DND-41 (cell line): ENCODE results near the gene LHX3.

ENCODE experiments used
- ATAC-seq: fragments of 200-7000 bp; cut with Tn5 transposase; 3 replicates; pipeline ENCODE4 v1.9.1; 2021; ENCODE audit warnings: low read depth; ENCODE audit not compliant: insufficient read depth
- DNase-seq: peaks from one replicate; pipeline ENCODE4 v3.0.0-alpha.2; 2020
- H2AFZ ChIP-seq: 2 replicates; pipeline ENCODE4 v1.6.0; 2012; ENCODE audit warnings: low read depth, low read length
- H3K27ac ChIP-seq: 2 replicates; pipeline ENCODE4 v1.5.1; 2012; ENCODE audit warnings: low read length, inconsistent platforms
- H3K27me3 ChIP-seq: fragments of 200-600 bp; sonication (generic); 2 replicates; pipeline ENCODE4 v1.6.0; 2012; ENCODE audit warnings: low read length, mild to moderate bottlenecking, inconsistent platforms; ENCODE audit not compliant: insufficient read depth, poor library complexity
- H3K36me3 ChIP-seq: 2 replicates; pipeline ENCODE4 v1.5.1; 2012; ENCODE audit warnings: low read length, inconsistent platforms; ENCODE audit not compliant: insufficient read depth
- H3K4me1 ChIP-seq: 2 replicates; pipeline ENCODE4 v1.5.1; 2012; ENCODE audit warnings: mild to moderate bottlenecking, low read length; ENCODE audit not compliant: insufficient read depth
- H3K4me2 ChIP-seq: 2 replicates; pipeline ENCODE4 v1.6.0; 2012; ENCODE audit warnings: mild to moderate bottlenecking, moderate library complexity, low read length, inconsistent platforms; ENCODE audit not compliant: insufficient read depth
- H3K4me3 ChIP-seq, 2 experiments: fragments of 200-600 bp in 1 of 2; shearing (Covaris generic) in 1 of 2; 2 replicates each; pipeline ENCODE4 v1.5.1; 2012 to 2016; ENCODE audit warnings: inconsistent platforms in 2 of 2, low read length in 2 of 2, mild to moderate bottlenecking in 2 of 2, low read depth in 1 of 2, moderate library complexity in 1 of 2
- H3K79me2 ChIP-seq: 2 replicates; pipeline ENCODE4 v1.6.0; 2012; ENCODE audit warnings: low read length, inconsistent platforms; ENCODE audit not compliant: insufficient read depth
- H3K9ac ChIP-seq: 2 replicates; pipeline ENCODE4 v1.6.0; 2012; ENCODE audit warnings: low read depth, mild to moderate bottlenecking, inconsistent platforms, low read length, moderate library complexity
- H3K9me3 ChIP-seq: 2 replicates; pipeline ENCODE4 v1.5.1; 2012; ENCODE audit warnings: low read length, moderate library complexity, mild to moderate bottlenecking, inconsistent platforms; ENCODE audit not compliant: insufficient read depth, severe bottlenecking
- H4K20me1 ChIP-seq: 2 replicates; pipeline ENCODE4 v1.6.0; 2012; ENCODE audit warnings: low read length; ENCODE audit not compliant: insufficient read depth
- CTCF ChIP-seq: IDR thresholded peaks from 2 replicates; pipeline ENCODE4 v1.5.1; 2012; ENCODE audit warnings: borderline replicate concordance, low read length, moderate library complexity, mild to moderate bottlenecking; ENCODE audit not compliant: poor library complexity, severe bottlenecking; ENCODE audit errors: extremely low read depth
- EZH2 ChIP-seq: IDR thresholded peaks from 3 replicates; pipeline ENCODE4 v1.6.1; 2012; ENCODE audit warnings: borderline replicate concordance, low read depth, mild to moderate bottlenecking, moderate library complexity, low read length, inconsistent platforms; ENCODE audit not compliant: severe bottlenecking

Gene LHX3

DNA sequence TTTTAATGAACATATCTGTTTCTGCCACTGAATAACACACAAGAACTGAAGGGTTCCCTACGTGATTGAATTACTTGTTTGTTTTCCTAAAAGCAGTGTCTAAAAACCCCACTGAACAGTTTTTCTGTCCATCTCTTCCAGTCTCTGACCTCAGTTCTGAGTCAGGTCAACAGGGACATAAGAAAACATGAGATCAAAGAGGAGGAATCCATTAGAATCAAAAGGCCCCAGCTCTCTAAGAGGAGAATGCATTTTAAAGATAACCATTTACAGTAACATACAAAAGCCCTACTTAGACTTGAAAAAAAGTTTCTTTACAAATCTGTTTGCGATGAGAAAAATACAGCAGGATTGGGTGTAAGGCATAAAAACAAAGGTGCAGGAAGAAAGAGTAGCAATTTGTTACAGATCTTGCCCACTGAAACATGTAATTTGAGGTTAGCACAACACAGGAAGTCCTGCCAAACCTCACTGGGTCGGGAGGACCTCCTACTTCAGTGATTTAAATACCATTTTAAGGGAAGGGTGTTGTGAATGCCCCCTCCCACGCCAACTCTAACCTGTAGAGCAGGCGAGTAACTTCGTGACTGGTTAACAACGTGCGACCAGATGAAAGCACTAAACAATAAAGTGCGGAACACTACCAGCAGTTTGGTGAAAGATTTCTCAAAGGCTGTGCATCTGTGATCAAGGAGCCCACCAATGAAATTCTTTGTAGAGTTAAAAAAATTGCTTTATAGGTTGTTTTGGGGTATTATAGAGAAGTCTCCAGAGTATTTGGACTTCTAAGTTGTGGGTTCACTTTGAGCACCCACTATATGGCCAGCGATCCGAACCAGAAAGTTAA, 39.4 kb upstream of the LHX3 start:
- peak; percentile 42; the same call in 1 of the 3 replicates for ATAC-seq
- Histone ChIP-seq H3K9ac (peak overlapping the region; percentile 60), H3K4me2 (peak overlapping the region; percentile 98), H3K36me3 (peaks cover 16% of the 10 kb centered on the region), H2AFZ (no peak overlapping the region), H3K4me1 (peaks cover 28% of the 10 kb centered on the region), H3K4me3 (peak overlapping the region; percentile 71 to 78), H3K27me3 (no peaks in the 10 kb centered on the region), H4K20me1 (peaks cover 53% of the 10 kb centered on the region), H3K79me2 (peaks cover 60% of the 10 kb centered on the region), H3K9me3 (no peaks in the 10 kb centered on the region), H3K27ac (peak overlapping the region; percentile 36)
- DNase-seq, result peak; percentile 28
- TF ChIP-seq EZH2 (no peak), CTCF (no peak)

GRCh38 chr9:136243631-136244030, 38.7 kb upstream of the LHX3 start:
- ATAC-seq (no peak), DNase-seq (no peak)
- Histone ChIP-seq H3K4me1 (peaks cover 28% of the 10 kb centered on the region), H3K27me3 (no peaks in the 10 kb centered on the region), H3K9ac (peak overlapping the region; percentile 60), H3K4me3 (no peak overlapping the region), H2AFZ (no peak overlapping the region), H4K20me1 (peaks cover 60% of the 10 kb centered on the region), H3K79me2 (peaks cover 67% of the 10 kb centered on the region), H3K36me3 (peaks cover 16% of the 10 kb centered on the region), H3K4me2 (peak overlapping the region; percentile 98), H3K27ac (no peak overlapping the region), H3K9me3 (no peaks in the 10 kb centered on the region)
- TF ChIP-seq CTCF (no peak), EZH2 (no peak)

DNA sequence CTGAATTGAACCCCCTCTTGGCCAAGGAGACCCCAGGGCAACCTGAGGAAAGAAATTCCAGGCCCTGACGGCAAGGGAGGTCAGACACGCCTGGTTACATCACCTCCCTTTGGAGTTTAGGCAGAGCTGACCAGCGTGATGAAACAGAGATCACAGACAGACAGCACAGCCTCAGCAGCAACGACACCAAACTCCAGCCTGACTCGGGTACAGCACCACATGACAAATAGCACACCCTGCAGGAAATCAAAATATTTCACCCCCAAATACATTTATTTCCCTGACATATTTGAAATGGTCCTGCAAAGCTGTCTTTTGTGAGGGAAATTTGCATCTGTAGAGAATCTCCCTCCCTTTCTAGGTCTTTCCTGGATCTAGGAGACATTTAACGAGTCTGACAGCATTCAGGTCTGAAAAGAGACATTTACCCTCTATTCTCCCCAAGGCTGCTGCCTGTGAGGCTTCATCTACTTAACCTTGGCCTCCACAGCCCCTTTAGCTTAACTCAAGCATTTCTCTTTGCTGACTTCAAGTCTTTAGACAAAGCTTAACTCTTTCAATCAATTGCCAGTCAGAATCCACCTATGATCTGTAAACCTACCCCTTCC, 38.1 kb upstream of the LHX3 start:
- peaks cover 16% of the 10 kb centered on the region for H3K36me3 ChIP-seq
- H3K27ac ChIP-seq, result no peak overlapping the region
- no peak overlapping the region for H3K9ac ChIP-seq
- peaks cover 73% of the 10 kb centered on the region for H3K79me2 ChIP-seq
- ATAC-seq, result no peak
- peaks cover 28% of the 10 kb centered on the region for H3K4me1 ChIP-seq
- peaks cover 65% of the 10 kb centered on the region for H4K20me1 ChIP-seq
- no peaks in the 10 kb centered on the region for H3K9me3 ChIP-seq
- peak overlapping the region; percentile 98; the same call in 1 of the 2 replicates for H3K4me2 ChIP-seq
- TF ChIP-seq EZH2 (no peak), CTCF (peak; percentile 10)
- no peak overlapping the region for H3K4me3 ChIP-seq
- H2AFZ ChIP-seq, result no peak overlapping the region
- no peak for DNase-seq
- H3K27me3 ChIP-seq, result no peaks in the 10 kb centered on the region
